Colonic mucosa (tissue), 4 donors: ENCODE measurements around the gene LEFTY1. TPM values are rescaled to one million over a fixed set of nuclear protein-coding genes. Genes with fewer than 3 reads are reported as not detected.

Experiments
- DNase-seq: peaks from one replicate; pipeline ENCODE4 v3.0.0-alpha.2; 2020
- H3K27ac ChIP-seq: fragments of 200-600 bp; one replicate; pipeline ENCODE4 v1.8.0; 2021
- H3K27me3 ChIP-seq: fragments of 200-600 bp; one replicate; pipeline ENCODE4 v1.8.0; 2021
- H3K36me3 ChIP-seq: fragments of 200-600 bp; one replicate; pipeline ENCODE4 v1.8.0; 2021
- H3K4me1 ChIP-seq: fragments of 200-600 bp; one replicate; pipeline ENCODE4 v1.8.0; 2021; ENCODE audit warnings: mild to moderate bottlenecking
- H3K4me3 ChIP-seq: fragments of 200-600 bp; one replicate; pipeline ENCODE4 v1.8.0; 2021
- H3K9ac ChIP-seq, 2 donors: one replicate each; pipeline ENCODE4 v1.7.0; 2013; ENCODE audit warnings: control low read depth in 2 of 2, low read depth in 2 of 2, low read length in 2 of 2
- H3K9me3 ChIP-seq: fragments of 200-600 bp; one replicate; pipeline ENCODE4 v1.8.0; 2021
- CTCF ChIP-seq: fragments of 200-600 bp; IDR thresholded peaks from one replicate; pipeline ENCODE4 v1.8.0; 2022; ENCODE audit warnings: antibody characterized with exemption, mild to moderate bottlenecking
- intact Hi-C: fragments of 100-400 bp; cut with DNase I; formaldehyde crosslinking; loops from one replicate; pipeline ENCODE4 v1.14.1; 2022
- total RNA-seq, 2 donors: library from RNA; stranded (reverse); fragmentation: NEBNext Ultra II Directional in 1 of 2; extraction: Animal tissue kit (Norgen Biotek cat#: 25700) in 1 of 2; gene quantifications; one replicate each; pipeline ENCODE4 v1.2.1, GENCODE V29; 2021
- donor health status: healthy.
- donor health status: DM: no; HTN: no; CAD: no.
- donor health status: DM: no; HTN: no; CAD: no.

LEFTY1 gene
- total RNA-seq, 2 donors from 2014 or later = 201 to 211 TPM

DNA sequence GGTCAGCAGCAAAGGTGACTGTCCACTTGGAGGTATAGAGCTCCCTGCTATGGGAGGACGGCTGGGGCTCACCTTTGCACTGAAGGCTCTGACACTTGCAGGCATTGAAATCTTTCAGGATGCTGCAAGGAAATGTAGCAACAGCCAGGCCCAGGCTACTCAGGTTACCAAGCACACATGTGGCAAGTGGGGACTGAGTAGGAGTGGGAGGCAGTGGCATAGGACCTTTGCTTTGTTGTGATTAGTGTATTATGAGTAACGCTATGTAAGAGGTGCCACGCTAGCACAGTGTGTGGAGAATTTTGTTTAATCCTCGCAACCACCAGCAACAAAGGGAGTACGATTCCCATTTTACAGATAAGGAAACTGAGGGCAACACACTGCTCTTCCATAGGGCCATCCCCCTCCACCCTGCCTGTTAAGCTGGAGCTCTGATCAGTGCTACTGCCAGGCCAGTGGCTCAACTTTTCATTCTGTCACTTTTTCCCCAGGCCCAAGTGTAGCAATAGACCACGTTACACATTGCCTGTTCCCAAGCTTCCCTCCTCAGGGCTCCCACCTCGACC, 28.0 kb downstream of the LEFTY1 start:
- Histone ChIP-seq H3K4me3 (no peak overlapping the region), H3K4me1 (peaks cover 12% of the 10 kb centered on the region), H3K27ac (no peak overlapping the region), H3K27me3 (no peaks in the 10 kb centered on the region), H3K36me3 (peaks cover 23% of the 10 kb centered on the region), H3K9ac (no peak overlapping the region), H3K9me3 (no peaks in the 10 kb centered on the region)
- DNase-seq = no peak
- intact Hi-C loops = no loop called here
- TF ChIP-seq CTCF = no peak

- H3K27ac ChIP-seq = no peak overlapping the region
- TF ChIP-seq CTCF = no peak
- H3K27me3 ChIP-seq = no peaks in the 10 kb centered on the region
- H3K4me3 ChIP-seq = no peak overlapping the region
- DNase-seq = no peak
- intact Hi-C loops = no loop called here
- peaks cover 4% of the 10 kb centered on the region for H3K4me1 ChIP-seq
- H3K9ac ChIP-seq = no peak overlapping the region
- no peaks in the 10 kb centered on the region for H3K9me3 ChIP-seq
- H3K36me3 ChIP-seq = peaks cover 18% of the 10 kb centered on the region
Observed at GRCh38 chr1:225860107-225860506, 28.8 kb downstream of the LEFTY1 start.

- no peak for DNase-seq
- Histone ChIP-seq H3K9ac (no peak overlapping the region), H3K27me3 (no peaks in the 10 kb centered on the region), H3K4me3 (no peak overlapping the region), H3K27ac (no peak overlapping the region), H3K9me3 (no peaks in the 10 kb centered on the region), H3K4me1 (no peaks in the 10 kb centered on the region), H3K36me3 (peaks cover 20% of the 10 kb centered on the region)
- no peak for TF ChIP-seq CTCF
- intact Hi-C loops = no loop called here
Observed at GRCh38 chr1:225859151-225859550, 29.8 kb downstream of the LEFTY1 start.

DNA sequence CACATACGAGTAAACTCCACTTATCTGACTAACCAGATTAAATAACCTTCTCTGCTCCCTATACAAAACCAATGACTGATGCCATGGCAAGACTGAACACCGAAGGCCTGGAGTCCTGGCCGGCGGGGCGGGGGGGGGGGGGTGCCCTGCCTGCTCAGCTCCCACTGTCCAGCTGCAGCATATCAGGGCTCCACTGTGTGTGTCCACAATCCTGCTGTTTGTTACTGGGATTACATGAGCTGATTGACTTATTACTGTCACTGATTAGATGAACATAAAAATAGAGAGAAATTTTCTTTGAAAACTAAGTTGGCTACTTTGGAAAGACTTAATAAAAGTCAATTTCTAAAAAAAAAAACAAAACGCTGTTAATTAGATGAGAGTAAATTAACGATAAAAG, 31.7 kb downstream of the LEFTY1 start:
- no peaks in the 10 kb centered on the region for H3K4me1 ChIP-seq
- H3K27ac ChIP-seq = no peak overlapping the region
- no peaks in the 10 kb centered on the region for H3K9me3 ChIP-seq
- no peaks in the 10 kb centered on the region for H3K27me3 ChIP-seq
- TF ChIP-seq CTCF = no peak
- H3K36me3 ChIP-seq = peaks cover 17% of the 10 kb centered on the region
- H3K4me3 ChIP-seq = no peak overlapping the region
- DNase-seq = no peak
- intact Hi-C loops = no loop called here
- no peak overlapping the region for H3K9ac ChIP-seq

- H3K9ac ChIP-seq = no peak overlapping the region
- no peaks in the 10 kb centered on the region for H3K9me3 ChIP-seq
- no peak for DNase-seq
- peaks cover 17% of the 10 kb centered on the region for H3K36me3 ChIP-seq
- H3K27me3 ChIP-seq = no peaks in the 10 kb centered on the region
- no peak overlapping the region for H3K27ac ChIP-seq
- no peak overlapping the region for H3K4me3 ChIP-seq
- H3K4me1 ChIP-seq = no peaks in the 10 kb centered on the region
- TF ChIP-seq CTCF = no peak
- intact Hi-C loops = no loop called here
Observed at GRCh38 chr1:225855503-225856300, 33.2 kb downstream of the LEFTY1 start.
